GM21360 (cell line): ENCODE results near the gene HTR1E.
"Not testable (repeated sequence)": the region's sequence is repeated elsewhere in the genome, so short reads cannot be mapped to it uniquely, and the experiment has no call there.

Experiments used
- ATAC-seq: cut with Tn5 transposase; IDR thresholded peaks from one replicate; pipeline ENCODE4 v1.9.1; 2021; ENCODE audit warnings: mild to moderate bottlenecking, moderate library complexity; ENCODE audit not compliant: unreplicated experiment

HTR1E gene

DNA sequence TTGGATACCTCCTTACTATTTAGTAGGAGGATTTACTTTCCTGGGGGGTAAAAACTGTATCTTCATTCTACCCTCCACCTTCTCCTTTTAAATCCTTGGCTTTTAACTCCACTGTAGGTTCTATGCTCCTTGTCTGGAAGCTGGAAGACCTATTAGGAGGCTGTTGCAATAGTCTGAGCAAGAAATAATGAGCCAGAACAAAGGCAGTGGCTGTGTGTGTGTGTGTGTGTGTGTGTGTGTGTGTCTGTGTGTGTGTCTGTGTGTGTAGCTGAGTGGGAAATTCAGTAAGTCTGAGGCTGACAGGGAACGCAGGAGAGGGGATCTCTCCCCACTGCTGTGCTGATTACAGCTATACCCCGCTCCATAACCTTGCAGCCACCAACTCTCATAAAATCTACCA lies 35.8 kb downstream of the HTR1E start:
- no peak for ATAC-seq

GRCh38 chr6:86978251-86978650 lies 40.9 kb downstream of the HTR1E start:
- ATAC-seq, result no peak

DNA sequence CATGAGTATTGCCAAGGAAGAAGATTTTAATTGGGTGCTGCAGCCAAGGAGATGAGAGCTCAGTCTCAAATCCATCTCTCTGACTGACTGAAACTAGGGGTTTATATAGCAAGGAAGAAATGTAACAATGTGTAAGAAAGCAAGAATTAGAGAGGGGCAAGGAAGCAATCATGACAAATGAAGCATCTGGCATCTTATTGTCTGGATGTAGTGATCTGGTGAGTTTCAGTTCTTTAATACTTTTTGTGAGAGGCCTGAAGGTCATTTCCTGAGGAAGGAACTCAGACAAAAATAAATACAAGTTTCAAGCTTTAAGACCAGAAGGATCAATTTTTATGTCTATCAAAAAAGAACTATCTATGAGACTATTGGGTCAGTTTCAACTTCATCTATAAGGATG lies 64.2 kb downstream of the HTR1E start:
- ATAC-seq, result no peak

DNA sequence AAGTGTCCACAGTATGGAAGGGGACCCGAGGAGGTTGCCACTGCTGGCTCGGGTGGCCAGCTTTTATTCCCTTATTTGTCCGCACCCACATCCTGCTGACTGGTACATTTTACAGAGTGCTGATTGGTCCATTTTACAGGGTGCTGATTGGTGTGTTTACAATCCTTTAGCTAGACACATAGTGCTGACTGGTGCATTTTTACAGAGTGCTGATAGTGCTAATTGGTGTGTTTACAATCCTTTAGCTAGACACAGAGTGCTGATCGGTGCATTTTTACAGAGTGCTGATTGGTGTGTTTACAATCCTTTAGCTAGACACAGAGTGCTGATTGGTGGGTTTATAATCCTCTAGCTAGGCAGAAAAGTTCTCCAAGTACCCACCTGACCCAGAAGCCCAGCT lies 65.1 kb downstream of the HTR1E start:
- ATAC-seq, result not testable (repeated sequence)

DNA sequence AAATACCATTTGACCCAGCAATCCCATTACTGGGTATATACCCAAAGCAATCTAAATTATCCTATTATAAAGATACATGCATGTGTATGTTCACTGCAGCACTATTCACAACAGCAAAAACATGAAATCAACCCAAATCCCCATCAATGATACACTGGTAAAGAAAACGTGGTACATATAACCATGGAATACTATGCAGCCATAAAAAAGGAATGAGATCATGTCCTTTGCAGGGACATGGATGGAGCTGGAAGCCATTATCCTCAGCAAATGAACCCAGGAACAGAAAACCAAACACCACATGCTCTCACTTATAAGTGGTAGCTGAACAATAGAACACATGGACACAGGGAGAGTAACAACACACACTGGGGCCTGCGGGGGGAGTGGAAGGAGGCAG lies 69.2 kb downstream of the HTR1E start:
- ATAC-seq, result not testable (repeated sequence)

- not testable (repeated sequence) for ATAC-seq
Measured at GRCh38 chr6:87009581-87009980, 72.3 kb downstream of the HTR1E start.

DNA sequence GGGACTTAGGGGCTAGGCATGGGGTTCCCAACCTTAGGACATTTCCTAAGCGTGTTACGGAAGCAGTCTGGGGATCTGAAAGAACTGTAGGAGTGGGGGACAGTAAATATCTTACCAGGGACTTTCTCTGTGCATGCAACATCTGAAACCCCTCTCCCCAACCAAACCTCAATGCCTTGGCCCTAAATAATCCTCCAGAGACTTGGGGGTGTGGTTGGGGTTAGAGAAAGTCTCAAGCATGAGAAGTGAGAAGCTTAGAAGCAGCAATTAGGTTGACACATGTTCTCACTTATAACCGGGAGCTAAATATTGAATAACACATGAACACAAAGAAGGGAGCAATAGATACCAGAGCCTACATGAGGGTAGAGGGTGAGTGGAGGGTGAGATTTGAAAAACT lies 74.7 kb downstream of the HTR1E start:
- no peak for ATAC-seq

DNA sequence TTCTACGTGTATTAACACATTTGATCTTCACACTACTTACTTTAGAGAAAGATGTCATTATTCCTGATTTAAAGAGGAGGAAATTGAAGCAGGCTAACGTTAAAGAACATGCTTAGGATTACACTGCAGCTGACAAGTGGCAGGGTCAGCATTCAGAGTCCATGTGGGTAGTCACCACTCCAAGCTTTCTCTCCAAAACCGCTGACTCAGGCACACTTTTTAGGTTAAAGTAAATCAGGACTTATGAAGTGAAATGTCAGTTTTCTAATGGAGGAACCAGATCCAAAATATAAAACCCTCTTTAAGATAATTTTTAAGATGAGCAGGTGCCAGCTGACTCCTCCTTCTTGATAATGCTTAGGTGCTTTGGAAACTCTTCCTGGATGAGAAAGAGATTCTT lies 75.4 kb downstream of the HTR1E start:
- ATAC-seq, result no peak

GRCh38 chr6:87016772-87017171 lies 79.4 kb downstream of the HTR1E start:
- ATAC-seq, result no peak

GRCh38 chr6:87027021-87027420 lies 89.7 kb downstream of the HTR1E start:
- ATAC-seq, result no peak

- no peak for ATAC-seq
Measured at GRCh38 chr6:87029711-87030314, 92.5 kb downstream of the HTR1E start.

DNA sequence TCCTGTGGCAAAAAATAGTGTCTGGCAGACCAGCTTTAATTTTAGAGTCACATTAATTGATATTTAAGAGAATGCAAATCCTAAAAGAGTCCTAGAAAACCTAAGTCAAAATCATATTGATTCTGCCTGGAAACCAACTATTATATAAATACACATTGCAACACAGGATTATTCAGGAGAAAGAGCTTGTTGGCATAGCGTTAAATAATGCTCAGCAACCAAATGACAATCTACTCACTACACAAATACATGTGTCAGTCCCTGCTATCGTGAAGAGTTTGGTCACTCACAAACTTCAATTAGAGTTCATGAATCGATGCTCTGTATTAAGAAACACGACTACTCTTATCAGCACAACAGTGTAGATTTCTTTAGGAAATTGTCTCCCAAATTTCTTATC lies 103.4 kb downstream of the HTR1E start:
- no peak for ATAC-seq

DNA sequence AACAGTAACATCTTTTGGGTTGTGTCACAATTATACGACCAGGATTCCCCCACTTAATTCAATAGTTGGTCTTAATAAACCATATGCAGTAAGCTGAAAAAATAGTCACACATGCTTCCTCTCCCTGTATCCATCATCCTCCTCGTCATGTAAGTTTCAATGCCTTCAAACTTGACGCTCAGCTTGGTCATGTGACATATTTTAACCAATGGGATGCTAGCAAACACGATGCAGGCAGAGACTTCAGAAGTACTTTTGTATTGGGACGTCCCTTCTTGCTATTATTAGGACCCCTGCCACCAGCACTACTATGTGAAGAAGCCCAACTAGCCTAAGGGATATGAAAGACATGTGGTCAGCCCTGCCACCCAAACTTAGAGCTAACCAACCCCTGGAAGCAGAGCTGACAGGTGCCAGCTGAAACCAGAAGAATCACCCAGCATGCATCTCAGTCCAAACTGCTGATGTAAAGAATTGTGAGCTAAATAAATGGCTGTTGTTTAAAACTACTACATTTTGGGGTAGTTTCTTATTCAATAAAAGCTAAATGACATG lies 108.3 kb downstream of the HTR1E start:
- no peak for ATAC-seq

GRCh38 chr6:87049779-87050178 lies 112.5 kb downstream of the HTR1E start:
- no peak for ATAC-seq

DNA sequence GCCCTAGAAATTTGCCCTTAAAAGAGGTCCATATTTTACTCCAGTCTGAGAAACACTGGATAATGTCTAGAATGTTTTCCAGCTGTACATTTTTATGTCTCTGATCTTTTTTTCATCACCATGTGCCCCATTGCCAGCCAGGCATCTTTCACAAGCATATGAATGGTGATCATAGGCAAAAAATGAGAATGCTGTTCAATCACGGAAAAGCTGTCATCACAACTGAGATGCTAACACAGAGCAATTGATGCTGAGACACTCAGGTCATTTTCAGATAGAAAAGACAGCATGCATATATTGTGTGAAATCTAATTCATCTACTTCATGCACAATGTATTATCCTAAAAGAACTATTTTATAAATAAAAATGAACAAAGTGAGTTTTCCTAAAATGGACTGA lies 116.0 kb downstream of the HTR1E start:
- ATAC-seq, result no peak

- no peak for ATAC-seq
Measured at GRCh38 chr6:87054143-87054833, 117.0 kb downstream of the HTR1E start.

- ATAC-seq, result no peak
Measured at GRCh38 chr6:87059943-87060342, 122.6 kb downstream of the HTR1E start.

GRCh38 chr6:87065117-87065516 lies 127.8 kb downstream of the HTR1E start:
- ATAC-seq, result no peak
